Measurements from ENCODE around the gene TP53INP2.
"Not testable (repeated sequence)": the region's sequence is repeated elsewhere in the genome, so short reads cannot be mapped to it uniquely, and the experiment has no call there.

Gene TP53INP2

GRCh38 chr20:34706302-34706875 lies 2.2 kb downstream of the TP53INP2 start:
- DNase-seq: no peak

GRCh38 chr20:34706912-34707784 lies 3.0 kb downstream of the TP53INP2 start:
- no peak for DNase-seq

GRCh38 chr20:34708621-34709043 lies 4.5 kb downstream of the TP53INP2 start:
- DNase-seq: peak; percentile 25

DNA sequence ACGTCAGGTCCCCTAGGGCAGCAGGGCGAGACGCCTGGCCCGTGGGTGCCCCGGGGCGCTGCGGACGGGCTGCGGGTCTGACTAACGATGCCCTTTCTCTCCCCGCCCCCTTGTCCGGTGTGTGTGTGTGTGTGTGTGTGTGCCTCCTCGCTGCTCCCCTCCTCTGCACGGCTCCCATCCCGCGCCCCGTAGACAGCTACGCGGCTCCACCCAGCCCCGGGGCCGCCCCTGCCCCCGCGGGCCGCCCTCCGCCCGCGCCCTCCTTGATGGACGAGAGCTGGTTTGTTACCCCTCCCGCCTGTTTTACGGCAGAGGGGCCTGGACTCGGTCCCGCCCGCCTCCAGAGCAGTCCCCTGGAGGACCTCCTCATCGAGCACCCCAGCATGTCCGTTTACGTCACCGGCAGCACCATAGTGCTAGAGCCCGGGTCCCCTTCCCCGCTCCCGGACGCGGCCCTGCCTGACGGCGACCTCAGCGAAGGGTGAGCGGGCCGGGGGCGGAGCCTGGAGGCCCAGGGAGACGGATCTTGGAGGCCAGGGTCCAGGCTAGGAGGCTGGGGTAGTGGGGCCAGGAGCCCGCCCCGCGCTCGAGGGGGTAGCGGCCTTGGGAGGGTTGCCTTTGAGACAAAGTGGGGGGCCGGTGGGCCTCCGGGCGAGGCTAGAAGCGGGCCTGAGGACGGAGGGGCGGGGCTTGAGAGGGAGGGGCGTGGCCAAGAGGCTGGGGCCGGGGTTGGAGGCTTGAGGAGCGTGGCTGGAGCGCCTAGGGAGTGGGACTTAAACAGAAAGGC lies 5.1 kb downstream of the TP53INP2 start:
- peak; percentile 34 for DNase-seq

DNA sequence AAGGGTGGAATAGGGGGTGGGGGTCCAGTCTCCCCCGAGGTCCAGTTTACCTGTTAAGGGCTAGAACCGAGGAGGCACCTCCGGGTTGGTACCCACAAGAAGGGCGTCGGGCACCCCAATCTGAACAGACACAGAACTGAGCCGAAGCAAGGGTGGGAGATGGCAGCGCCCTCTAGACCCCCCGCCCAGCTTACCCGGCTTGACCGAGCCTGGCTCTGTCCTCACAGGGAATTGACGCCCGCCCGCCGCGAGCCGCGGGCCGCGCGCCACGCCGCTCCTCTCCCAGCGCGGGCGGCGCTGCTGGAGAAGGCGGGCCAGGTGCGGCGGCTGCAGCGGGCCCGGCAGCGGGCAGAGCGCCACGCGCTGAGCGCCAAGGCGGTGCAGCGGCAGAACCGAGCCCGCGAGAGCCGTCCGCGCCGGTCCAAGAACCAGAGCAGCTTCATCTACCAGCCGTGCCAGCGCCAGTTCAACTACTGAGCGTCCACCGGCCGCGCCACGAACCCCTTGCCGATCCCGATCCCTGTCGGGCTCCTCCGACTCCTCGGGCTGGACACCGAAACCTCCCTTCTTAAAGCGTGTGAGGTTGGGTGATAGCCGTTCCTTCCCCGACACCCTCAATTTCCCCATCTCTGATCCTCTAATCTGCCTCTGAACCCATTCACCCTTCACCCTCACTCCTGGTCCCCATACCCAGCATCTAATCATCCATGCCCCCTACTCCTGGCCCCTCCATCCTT lies 5.9 kb downstream of the TP53INP2 start:
- peak; percentile 57 for DNase-seq

GRCh38 chr20:34710568-34710839 lies 6.4 kb downstream of the TP53INP2 start:
- DNase-seq: no peak

- peak; percentile 80 for DNase-seq
Measured at GRCh38 chr20:34710861-34711574, 6.9 kb downstream of the TP53INP2 start.

DNA sequence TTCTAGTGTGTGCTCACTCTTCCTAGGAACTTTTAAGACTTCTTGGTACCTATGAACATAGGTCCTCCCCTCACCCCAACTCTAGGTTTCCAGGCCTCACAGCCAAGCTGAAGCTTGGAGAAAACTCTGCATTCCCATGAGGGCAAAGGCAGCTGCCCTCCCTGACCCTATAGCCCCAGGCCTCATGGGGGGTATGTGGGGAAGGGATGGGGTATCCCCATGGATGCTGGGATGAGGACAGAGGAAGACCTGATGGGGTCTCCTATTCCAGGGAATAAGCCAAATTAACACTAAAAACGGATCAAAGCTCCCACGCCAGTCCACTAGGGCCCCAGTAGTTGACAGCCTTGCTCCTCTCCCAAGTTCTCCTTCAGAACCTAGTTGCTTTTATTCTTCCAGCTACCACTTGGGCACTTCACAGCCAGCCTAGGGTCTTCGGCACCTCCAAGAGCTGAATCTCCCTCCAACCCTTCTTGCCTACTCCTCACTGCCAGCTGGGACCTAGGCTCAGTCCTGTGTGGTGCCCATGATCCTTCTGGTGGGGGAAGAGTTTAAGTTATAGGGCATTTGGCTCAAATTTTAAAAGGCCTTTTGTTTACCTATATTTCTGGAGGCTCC lies 7.8 kb downstream of the TP53INP2 start:
- no peak for DNase-seq

- DNase-seq: no peak
Measured at GRCh38 chr20:34712525-34713192, 8.5 kb downstream of the TP53INP2 start.

GRCh38 chr20:34713194-34713943 lies 9.2 kb downstream of the TP53INP2 start:
- peak; percentile 92 for DNase-seq

GRCh38 chr20:34713944-34714515 lies 9.9 kb downstream of the TP53INP2 start:
- DNase-seq: not testable (repeated sequence)

DNA sequence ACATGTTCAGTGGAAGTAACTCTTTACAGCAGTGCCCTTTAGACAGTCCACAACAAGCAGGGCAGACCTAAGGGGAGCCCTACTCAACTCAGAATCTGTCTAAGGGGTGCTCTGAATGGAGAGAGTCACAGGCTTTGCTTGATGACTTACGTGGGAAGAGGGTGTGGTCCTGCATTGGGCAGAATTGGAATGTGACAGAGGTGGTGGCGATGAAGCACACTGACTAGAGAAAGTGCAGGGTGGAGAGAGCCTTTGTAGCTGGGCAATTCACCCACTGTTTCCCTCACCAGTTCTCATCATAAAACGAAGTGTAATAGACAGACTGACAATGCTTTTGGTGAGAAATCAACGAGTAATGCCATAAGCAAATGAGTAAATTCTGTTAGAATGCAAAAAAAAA lies 11.2 kb downstream of the TP53INP2 start:
- DNase-seq: no peak

DNA sequence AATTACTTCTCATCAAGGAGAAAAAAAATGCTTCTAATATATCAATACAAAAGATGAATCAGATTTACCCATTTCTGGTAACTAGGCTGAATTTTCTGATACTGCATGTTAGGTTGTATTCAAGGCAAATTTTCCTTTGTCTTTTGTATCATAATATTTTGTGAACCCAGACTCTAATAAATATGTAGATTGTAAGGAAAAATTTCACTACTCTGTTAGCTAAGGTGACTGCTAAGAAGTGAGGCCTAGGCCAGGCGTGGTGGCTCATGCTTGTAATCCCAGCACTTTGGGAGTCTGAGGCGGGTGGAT lies 12.7 kb downstream of the TP53INP2 start:
- no peak for DNase-seq

GRCh38 chr20:34717230-34718095 lies 13.3 kb downstream of the TP53INP2 start:
- no peak for DNase-seq

DNA sequence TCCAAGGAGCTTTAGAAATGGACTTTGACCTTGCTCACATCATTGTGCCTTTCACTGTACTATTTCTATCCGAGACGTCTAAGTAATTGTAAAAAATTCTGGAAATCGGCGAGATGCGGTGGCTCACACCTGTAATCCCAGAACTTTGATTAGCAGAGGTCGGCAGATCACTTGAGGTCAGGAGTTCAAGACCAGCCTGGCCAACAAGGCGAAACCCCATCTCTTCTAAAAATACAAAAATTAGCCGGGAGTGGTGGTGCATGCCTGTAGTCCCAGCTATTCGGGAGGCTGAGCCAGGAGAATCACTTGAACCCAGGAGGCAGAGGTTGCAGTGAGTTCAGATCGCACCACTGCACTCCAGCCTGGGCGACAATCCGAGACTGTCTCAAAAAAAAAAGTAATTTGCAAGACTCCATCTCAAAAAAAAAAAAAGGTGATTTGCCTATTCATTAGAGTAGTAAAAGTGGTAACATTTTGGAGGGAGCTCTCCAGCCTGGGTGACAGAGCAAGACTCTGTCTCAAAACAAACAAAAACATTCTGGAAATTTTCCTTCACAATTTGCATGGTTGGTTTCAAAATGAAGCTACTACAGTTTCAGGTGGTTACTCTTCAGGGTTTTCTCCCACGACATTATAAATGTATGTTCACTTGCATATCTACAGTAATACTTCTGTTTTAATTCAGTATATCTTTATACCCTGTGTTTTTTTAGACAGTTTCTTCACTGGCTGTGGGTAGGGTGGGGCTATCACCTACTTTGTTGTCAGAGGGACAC lies 15.3 kb downstream of the TP53INP2 start:
- DNase-seq: not testable (repeated sequence)

GRCh38 chr20:34720266-34720665 lies 16.1 kb downstream of the TP53INP2 start:
- DNase-seq: no peak

DNA sequence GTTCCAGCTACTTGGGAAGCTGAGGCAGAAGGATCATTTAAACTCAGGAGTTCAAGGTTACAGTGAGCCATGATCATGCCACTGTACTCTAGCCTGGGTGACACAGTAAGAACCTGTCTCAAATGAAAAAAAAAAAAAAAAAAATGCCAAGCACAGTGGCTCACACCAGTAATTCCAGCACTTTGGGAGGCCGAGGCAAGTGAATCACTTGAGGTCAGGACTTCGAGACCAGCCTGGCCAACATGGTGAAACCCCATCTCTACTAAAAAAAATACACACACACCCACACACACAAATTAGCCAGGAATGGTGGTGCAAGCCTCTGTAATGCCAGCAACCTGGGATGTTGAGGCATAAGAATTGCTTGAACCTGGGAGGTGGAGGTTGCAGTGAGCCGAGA lies 18.4 kb downstream of the TP53INP2 start:
- DNase-seq: not testable (repeated sequence)

DNA sequence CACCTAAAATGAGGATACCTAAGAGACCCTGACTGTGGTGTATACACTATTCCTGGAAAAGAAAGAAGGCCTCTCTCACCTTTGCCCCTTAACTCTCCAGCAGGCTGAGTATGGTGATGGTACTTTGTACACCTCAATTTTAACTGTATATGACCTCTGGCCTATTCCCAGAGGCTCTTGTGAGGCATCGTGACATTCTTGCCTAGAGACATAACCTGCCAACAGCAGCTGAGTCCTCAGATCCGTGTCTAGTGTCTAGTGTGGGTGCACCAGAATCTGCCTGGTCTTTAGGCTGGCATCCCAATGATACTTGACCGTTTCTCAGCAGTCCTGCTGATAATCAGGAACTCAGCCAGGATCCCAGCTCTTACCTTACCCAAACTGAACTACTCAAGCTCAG lies 20.0 kb downstream of the TP53INP2 start:
- DNase-seq: no peak

DNA sequence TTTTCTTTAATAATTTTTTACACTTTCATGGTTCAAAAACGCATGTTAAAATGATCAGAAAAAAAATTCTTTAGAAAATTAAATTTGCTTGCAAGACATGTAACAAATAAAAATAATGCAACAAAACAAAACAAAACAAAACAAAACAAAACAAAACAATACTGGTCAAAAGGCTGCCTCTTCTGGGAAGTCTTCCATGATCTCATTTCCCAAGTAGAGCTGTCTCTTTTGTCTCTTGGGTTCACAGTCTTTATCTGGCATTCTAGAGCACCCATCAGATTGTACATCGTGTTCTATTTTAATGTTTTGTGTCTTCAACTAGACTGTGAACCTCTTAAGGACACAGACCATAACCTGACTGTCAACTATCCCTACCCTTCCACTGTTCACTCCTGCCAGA lies 25.3 kb downstream of the TP53INP2 start:
- no peak for DNase-seq
